ENCODE data around the gene SPX. TPM values are rescaled to one million over a fixed set of nuclear protein-coding genes. Genes with fewer than 3 reads are reported as not detected.

Gene SPX
- total RNA-seq, 1 experiment from 2014 or later: 7.4 TPM

DNA sequence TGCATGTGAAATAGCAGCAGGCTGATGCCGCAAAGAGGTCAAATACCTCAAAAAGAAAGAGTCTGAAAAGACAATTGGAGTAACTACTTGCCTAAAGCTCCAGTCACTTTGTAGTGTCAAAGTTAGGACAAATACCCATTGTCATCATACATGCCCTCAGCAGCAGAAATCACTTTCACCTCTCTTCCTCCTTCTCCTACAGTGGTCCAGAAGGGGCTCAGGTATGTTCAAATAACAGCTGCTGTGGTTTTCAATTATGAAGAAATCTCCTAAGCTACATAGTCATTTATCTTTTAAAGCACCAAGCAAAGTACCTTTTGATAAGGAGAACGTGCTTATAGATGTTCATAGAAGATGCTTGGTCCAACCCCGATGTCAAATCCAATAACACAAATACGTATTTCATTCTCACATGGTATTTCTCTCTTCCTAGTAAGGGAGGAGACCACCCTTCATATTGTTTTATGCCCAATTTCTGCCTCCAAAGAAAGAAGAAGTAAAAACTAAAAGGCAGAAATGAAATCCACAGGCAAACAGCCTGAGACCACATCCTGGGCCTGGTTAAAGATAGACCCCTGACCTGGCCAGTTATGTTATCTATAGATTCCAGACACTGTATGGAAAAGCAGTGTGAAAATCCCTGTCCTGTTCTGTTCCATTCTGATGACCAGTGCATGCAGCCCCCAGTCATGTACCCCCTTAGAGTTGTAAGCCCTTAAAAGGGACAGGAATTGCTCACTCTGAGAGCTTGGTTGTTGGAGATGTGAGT is 54.8 kb downstream of the SPX start:
- peaks cover 2% of the 10 kb centered on the region; the same call in 1 of the 2 replicates for H3K9me3 ChIP-seq (replicated peaks)
- no peak overlapping the region for H3K27ac ChIP-seq
- no peaks in the 10 kb centered on the region for H3K36me3 ChIP-seq
- H3K27me3 ChIP-seq: no peaks in the 10 kb centered on the region
- no peaks in the 10 kb centered on the region for H3K4me1 ChIP-seq
- no peak for DNase-seq
- H3K4me3 ChIP-seq: no peak overlapping the region

Other genes with a start within 250 kb of the SPX start
- gene SLCO1A2, start 191.4 kb upstream of the SPX start, total RNA-seq (2014; rRNA removed; shearing (Covaris generic)): 0.23 and 0.32 TPM in 2 replicates
- gene IAPP, start 153.4 kb upstream of the SPX start, total RNA-seq (2014; rRNA removed; shearing (Covaris generic)): not detected in 2 replicates
- 5.5 and 7.8 TPM in 2 replicates for gene PYROXD1, start 88.6 kb upstream of the SPX start, total RNA-seq (2014; rRNA removed; shearing (Covaris generic))
- 44.7 and 49.7 TPM in 2 replicates for gene RECQL, start 24.7 kb upstream of the SPX start, total RNA-seq (2014; rRNA removed; shearing (Covaris generic))
- gene GOLT1B, start 24.5 kb upstream of the SPX start, total RNA-seq (2014; rRNA removed; shearing (Covaris generic)): 38.8 and 45.9 TPM in 2 replicates
- 0.05 TPM in 1 of 2 replicates, not detected in the other for gene GYS2, start 78.6 kb downstream of the SPX start, total RNA-seq (2014; rRNA removed; shearing (Covaris generic))
- gene LDHB, start 131.5 kb downstream of the SPX start, total RNA-seq (2014; rRNA removed; shearing (Covaris generic)): 1,314 and 1,361 TPM in 2 replicates
- gene KCNJ8, start 248.4 kb downstream of the SPX start, total RNA-seq (2014; rRNA removed; shearing (Covaris generic)): 0.20 and 0.28 TPM in 2 replicates

All from SJCRH30 (cell line).